H9 (cell line): ENCODE data around the gene MND1. TPM values are rescaled to one million over a fixed set of nuclear protein-coding genes. Genes with fewer than 3 reads are reported as not detected.

Source experiments
- DNase-seq: peaks from one replicate; pipeline ENCODE4 v3.0.0-alpha.2; 2017
- H2AFZ ChIP-seq: one replicate; pipeline ENCODE4 v1.6.1; 2013; ENCODE audit warnings: mild to moderate bottlenecking, low read length, control low read depth, moderate library complexity
- H2AK5ac ChIP-seq: 2 replicates; pipeline ENCODE4 v1.6.1; 2013; ENCODE audit warnings: low read length, control low read depth, mixed read lengths; ENCODE audit not compliant: insufficient read length
- H2BK120ac ChIP-seq: one replicate; pipeline ENCODE4 v1.6.1; 2013; ENCODE audit warnings: low read depth, mild to moderate bottlenecking, low read length, control low read depth, inconsistent platforms; ENCODE audit not compliant: poor library complexity, severe bottlenecking
- H2BK12ac ChIP-seq: 2 replicates; pipeline ENCODE4 v1.6.1; 2013; ENCODE audit warnings: low read length, control low read depth, mixed read lengths, low read depth; ENCODE audit not compliant: insufficient read length
- H2BK15ac ChIP-seq: 2 replicates; pipeline ENCODE4 v1.6.1; 2013; ENCODE audit warnings: low read depth, low read length, control low read depth
- H2BK20ac ChIP-seq: one replicate; pipeline ENCODE4 v1.6.1; 2013; ENCODE audit warnings: low read depth, mild to moderate bottlenecking, low read length, control low read depth, inconsistent platforms; ENCODE audit not compliant: poor library complexity, severe bottlenecking
- H2BK5ac ChIP-seq: 2 replicates; pipeline ENCODE4 v1.6.1; 2013; ENCODE audit warnings: low read length, control low read depth, mixed read lengths; ENCODE audit not compliant: insufficient read length
- H3K14ac ChIP-seq: 2 replicates; pipeline ENCODE4 v1.6.1; 2013; ENCODE audit warnings: low read length, control low read depth; ENCODE audit not compliant: insufficient read depth
- H3K18ac ChIP-seq: 2 replicates; pipeline ENCODE4 v1.6.1; 2013; ENCODE audit warnings: low read depth, mild to moderate bottlenecking, mixed read lengths, low read length, control low read depth; ENCODE audit not compliant: insufficient read length
- H3K23ac ChIP-seq: 2 replicates; pipeline ENCODE4 v1.6.1; 2013; ENCODE audit warnings: low read length, control low read depth, mixed read lengths, low read depth; ENCODE audit not compliant: insufficient read length
- H3K23me2 ChIP-seq: 2 replicates; pipeline ENCODE4 v1.6.1; 2013; ENCODE audit warnings: low read depth, mild to moderate bottlenecking, mixed read lengths, low read length, control low read depth; ENCODE audit not compliant: insufficient read length, poor library complexity, severe bottlenecking
- H3K27ac ChIP-seq: 2 replicates; pipeline ENCODE4 v1.5.1; 2013; ENCODE audit warnings: low read length, control low read depth, mixed read lengths, low read depth; ENCODE audit not compliant: insufficient read length
- H3K27me3 ChIP-seq: 2 replicates; pipeline ENCODE4 v1.6.1; 2013; ENCODE audit warnings: low read length, control low read depth, inconsistent platforms; ENCODE audit not compliant: insufficient read depth
- H3K4ac ChIP-seq: 2 replicates; pipeline ENCODE4 v1.6.1; 2013; ENCODE audit warnings: low read depth, mild to moderate bottlenecking, control low read depth, inconsistent platforms, low read length, moderate library complexity
- H3K4me1 ChIP-seq: 2 replicates; pipeline ENCODE4 v1.6.1; 2013; ENCODE audit warnings: low read length, control low read depth, inconsistent platforms; ENCODE audit not compliant: insufficient read depth
- H3K4me2 ChIP-seq: 2 replicates; pipeline ENCODE4 v1.6.1; 2013; ENCODE audit warnings: low read length, control low read depth, mixed read lengths; ENCODE audit not compliant: insufficient read length, insufficient read depth
- H3K56ac ChIP-seq: 2 replicates; pipeline ENCODE4 v1.6.1; 2013; ENCODE audit warnings: low read depth, mild to moderate bottlenecking, mixed read lengths, low read length, control low read depth; ENCODE audit not compliant: insufficient read length
- H3K79me1 ChIP-seq: 2 replicates; pipeline ENCODE4 v1.6.1; 2013; ENCODE audit warnings: low read depth, mild to moderate bottlenecking, moderate library complexity, low read length, control low read depth, inconsistent platforms; ENCODE audit not compliant: insufficient read depth, poor library complexity, severe bottlenecking
- H3K79me2 ChIP-seq: 2 replicates; pipeline ENCODE4 v1.6.1; 2013; ENCODE audit warnings: low read length, control low read depth, inconsistent platforms; ENCODE audit not compliant: insufficient read depth
- H3K9ac ChIP-seq: 2 replicates; pipeline ENCODE4 v1.6.1; 2013; ENCODE audit warnings: low read length, control low read depth, mixed read lengths; ENCODE audit not compliant: insufficient read length; ENCODE audit errors: extremely low read depth
- H3K9me3 ChIP-seq: one replicate; pipeline ENCODE4 v1.6.1; 2013; ENCODE audit warnings: low read depth, low read length, inconsistent platforms; ENCODE audit not compliant: control insufficient read depth
- H3T11ph ChIP-seq: one replicate; pipeline ENCODE4 v1.6.1; 2013; ENCODE audit warnings: mild to moderate bottlenecking, low read length, control low read depth, inconsistent platforms
- H4K20me1 ChIP-seq: one replicate; pipeline ENCODE4 v1.6.1; 2013; ENCODE audit not compliant: control insufficient read depth, insufficient read length, insufficient read depth
- H4K5ac ChIP-seq: 2 replicates; pipeline ENCODE4 v1.6.1; 2013; ENCODE audit warnings: low read depth, mild to moderate bottlenecking, mixed read lengths, low read length, control low read depth; ENCODE audit not compliant: insufficient read length
- H4K8ac ChIP-seq: replicated peaks from 2 replicates; pipeline ENCODE4 v1.6.1; 2013; ENCODE audit warnings: low read length, control low read depth, mixed read lengths, low read depth; ENCODE audit not compliant: insufficient read length
- H4K91ac ChIP-seq: 2 replicates; pipeline ENCODE4 v1.6.1; 2013; ENCODE audit warnings: low read depth, mild to moderate bottlenecking, moderate library complexity, mixed read lengths, low read length, control low read depth; ENCODE audit not compliant: insufficient read length
- H3K27ac Mint-ChIP-seq, 3 experiments: 2 replicates in 2 of 3; 3 replicates in 1 of 3; pipeline ENCODE4 v1.8.0; 2020 to 2021; ENCODE audit warnings: mixed read lengths in 3 of 3, mild to moderate bottlenecking in 1 of 3, moderate library complexity in 1 of 3
- H3K27me3 Mint-ChIP-seq: 2 replicates; pipeline ENCODE4 v1.8.0; 2021; ENCODE audit warnings: low read depth, mild to moderate bottlenecking, moderate library complexity, mixed read lengths
- H3K36me3 Mint-ChIP-seq, 3 experiments: 2 replicates in 2 of 3; 3 replicates in 1 of 3; pipeline ENCODE4 v1.8.0; 2020 to 2021; ENCODE audit warnings: low read depth in 3 of 3, mixed read lengths in 3 of 3; ENCODE audit not compliant: insufficient read depth in 1 of 3
- H3K4me1 Mint-ChIP-seq, 2 experiments: 2 replicates each; pipeline ENCODE4 v1.8.0; 2020; ENCODE audit warnings: mixed read lengths in 2 of 2
- H3K4me3 Mint-ChIP-seq, 2 experiments: 2 replicates in 1 of 2; 3 replicates in 1 of 2; pipeline ENCODE4 v1.8.0; 2020 to 2021; ENCODE audit warnings: mild to moderate bottlenecking in 2 of 2, mixed read lengths in 2 of 2, moderate library complexity in 1 of 2
- H3K9me3 Mint-ChIP-seq, 2 experiments: 2 replicates in 1 of 2; 3 replicates in 1 of 2; pipeline ENCODE4 v1.8.0; 2020; ENCODE audit warnings: mild to moderate bottlenecking in 2 of 2, mixed read lengths in 2 of 2, moderate library complexity in 1 of 2
- WGBS: extraction: QIAGEN DNeasy Blood & Tissue Kit; methylation state at CpG from one replicate; pipeline ENCODE4 v1.1.7; 2013; ENCODE audit warnings: missing lambda C conversion rate, low lambda C conversion rate, mixed read lengths; ENCODE audit not compliant: insufficient read length; ENCODE audit errors: extremely low coverage; 5-methylcytosine and 5-hydroxymethylcytosine counted together
- total RNA-seq: library from RNA; stranded (reverse); gene quantifications from 2 replicates; pipeline ENCODE4 v1.2.1, GENCODE V29; 2021
- TF ChIP-seq, protein P1 (sequence below): fragments of 200-600 bp; sonication (generic); conservative IDR thresholded peaks from 3 replicates; pipeline ENCODE4 v1.8.0; 2021; ENCODE audit warnings: antibody characterized with exemption, mild to moderate bottlenecking

The MND1 gene
- total RNA-seq, 1 experiment from 2014 or later, result 21.0 TPM

DNA sequence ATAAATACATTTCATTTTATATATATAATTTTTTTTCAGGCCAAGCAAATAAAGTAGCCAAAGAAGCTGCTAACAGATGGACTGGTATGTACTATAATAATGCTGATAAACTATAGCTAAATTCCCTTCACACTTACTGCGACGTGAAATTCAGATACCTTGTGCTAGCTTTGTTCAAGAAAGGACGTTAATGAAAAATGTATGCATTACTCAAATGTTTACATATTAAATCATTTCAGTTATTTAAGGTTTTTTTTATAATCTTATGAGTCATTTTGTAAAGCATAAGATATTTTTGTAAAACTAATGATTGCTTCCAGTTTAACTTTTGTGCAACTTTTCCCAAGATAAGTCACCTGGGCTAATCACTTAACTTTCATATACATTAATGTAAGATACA, 64.4 kb downstream of the MND1 start:
- TF ChIP-seq, protein P1, sequence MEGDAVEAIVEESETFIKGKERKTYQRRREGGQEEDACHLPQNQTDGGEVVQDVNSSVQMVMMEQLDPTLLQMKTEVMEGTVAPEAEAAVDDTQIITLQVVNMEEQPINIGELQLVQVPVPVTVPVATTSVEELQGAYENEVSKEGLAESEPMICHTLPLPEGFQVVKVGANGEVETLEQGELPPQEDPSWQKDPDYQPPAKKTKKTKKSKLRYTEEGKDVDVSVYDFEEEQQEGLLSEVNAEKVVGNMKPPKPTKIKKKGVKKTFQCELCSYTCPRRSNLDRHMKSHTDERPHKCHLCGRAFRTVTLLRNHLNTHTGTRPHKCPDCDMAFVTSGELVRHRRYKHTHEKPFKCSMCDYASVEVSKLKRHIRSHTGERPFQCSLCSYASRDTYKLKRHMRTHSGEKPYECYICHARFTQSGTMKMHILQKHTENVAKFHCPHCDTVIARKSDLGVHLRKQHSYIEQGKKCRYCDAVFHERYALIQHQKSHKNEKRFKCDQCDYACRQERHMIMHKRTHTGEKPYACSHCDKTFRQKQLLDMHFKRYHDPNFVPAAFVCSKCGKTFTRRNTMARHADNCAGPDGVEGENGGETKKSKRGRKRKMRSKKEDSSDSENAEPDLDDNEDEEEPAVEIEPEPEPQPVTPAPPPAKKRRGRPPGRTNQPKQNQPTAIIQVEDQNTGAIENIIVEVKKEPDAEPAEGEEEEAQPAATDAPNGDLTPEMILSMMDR, result no peak
- no peaks in the 10 kb centered on the region for H3K79me1 ChIP-seq
- Mint-ChIP-seq H3K4me1 (peaks cover 6 to 9% of the 10 kb centered on the region in 2 experiments), H3K36me3 (peaks cover 27 to 47% (median 46%) of the 10 kb centered on the region in 3 experiments), H3K27me3 (no peaks in the 10 kb centered on the region), H3K4me3 (no peak overlapping the region), H3K27ac (no peak overlapping the region), H3K9me3 (peaks cover 14 to 18% of the 10 kb centered on the region in 2 experiments)
- H3K23me2 ChIP-seq, result no peaks in the 10 kb centered on the region
- H2BK20ac ChIP-seq, result no peak overlapping the region
- H3K9me3 ChIP-seq, result no peaks in the 10 kb centered on the region
- no peaks in the 10 kb centered on the region for H3K27me3 ChIP-seq
- H2BK5ac ChIP-seq, result no peak overlapping the region
- no peak overlapping the region for H3K23ac ChIP-seq
- H3T11ph ChIP-seq, result no peak overlapping the region
- no peak overlapping the region for H3K14ac ChIP-seq
- no peak overlapping the region for H4K91ac ChIP-seq
- H4K20me1 ChIP-seq, result no peaks in the 10 kb centered on the region
- no peak overlapping the region for H2BK120ac ChIP-seq
- H4K5ac ChIP-seq, result no peak overlapping the region
- no peaks in the 10 kb centered on the region for H3K4me1 ChIP-seq
- no peak overlapping the region for H2BK12ac ChIP-seq
- no peaks in the 10 kb centered on the region for H3K79me2 ChIP-seq
- no peak overlapping the region for H2AK5ac ChIP-seq
- DNase-seq, result no peak
- H3K27ac ChIP-seq, result no peak overlapping the region
- no peak overlapping the region for H3K18ac ChIP-seq
- no peak overlapping the region for H3K56ac ChIP-seq
- no peak overlapping the region for H3K4me2 ChIP-seq
- H4K8ac ChIP-seq, result no peak overlapping the region
- no peak overlapping the region for H2AFZ ChIP-seq
- no peak overlapping the region for H3K4ac ChIP-seq
- H3K9ac ChIP-seq, result no peak overlapping the region
- H2BK15ac ChIP-seq, result no peak overlapping the region
- WGBS, result no CpG with 5 or more reads among the region's 3 CpGs
